SH-SY5Y (cell line): Measurements from ENCODE around the gene PIK3CD.

Experiments used
- GATA2 ChIP-seq: IDR thresholded peaks from 2 replicates; pipeline ENCODE4 v1.6.1; 2011; ENCODE audit warnings: mild to moderate bottlenecking, low read depth, low read length
- GATA3 ChIP-seq: IDR thresholded peaks from 2 replicates; pipeline ENCODE4 v1.6.1; 2011; ENCODE audit warnings: low read depth, mild to moderate bottlenecking, low read length, moderate library complexity

PIK3CD gene

GRCh38 chr1:9732123-9732971 is 80.8 kb downstream of the PIK3CD start:
- TF ChIP-seq GATA3 (no peak), GATA2 (no peak)

- TF ChIP-seq GATA3: no peak
Measured at GRCh38 chr1:9733160-9733789, 81.7 kb downstream of the PIK3CD start.

- no peak for TF ChIP-seq GATA2
- no peak for TF ChIP-seq GATA3
Measured at GRCh38 chr1:9735800-9736199, 84.3 kb downstream of the PIK3CD start.

- TF ChIP-seq GATA2 (no peak), GATA3 (no peak)
Measured at GRCh38 chr1:9736241-9736640, 84.7 kb downstream of the PIK3CD start.

DNA sequence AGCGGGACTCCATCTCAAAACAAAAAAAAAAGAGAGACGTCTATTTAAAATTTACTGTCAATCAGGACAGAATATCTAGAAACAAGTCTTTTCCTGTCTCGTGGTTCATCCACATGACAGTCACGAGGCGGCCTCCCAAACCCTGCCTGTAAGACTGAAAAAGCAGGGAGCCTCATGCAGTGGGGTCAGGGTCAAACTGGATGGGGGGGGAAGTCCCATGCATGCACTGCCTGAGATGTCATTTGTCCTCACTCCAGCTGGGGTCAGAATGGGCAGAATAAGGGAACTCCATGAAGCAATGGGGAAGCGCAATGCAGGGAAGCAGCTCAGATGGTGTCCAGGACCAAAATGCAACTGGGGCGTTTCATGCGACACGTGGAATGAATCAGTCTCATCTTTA is 85.5 kb downstream of the PIK3CD start:
- TF ChIP-seq GATA3: no peak
- TF ChIP-seq GATA2: no peak

DNA sequence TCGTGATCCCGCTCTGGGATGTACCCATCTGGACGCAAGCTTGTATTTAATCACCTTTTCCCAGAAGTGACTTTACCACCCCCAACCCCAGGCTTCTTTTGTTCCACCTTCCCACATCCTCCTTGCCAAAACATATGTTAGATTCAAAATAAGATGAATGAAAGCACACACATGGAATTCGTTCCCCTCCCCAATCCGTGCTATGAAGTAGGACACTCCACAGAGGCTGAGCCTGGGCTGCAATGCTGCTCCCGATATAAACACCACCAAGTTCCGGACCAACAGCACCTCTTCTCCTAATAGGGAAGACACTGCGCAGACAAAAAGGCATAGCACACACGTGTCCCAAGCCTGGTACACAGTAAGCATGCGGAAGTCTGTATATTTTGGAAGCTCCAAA is 86.1 kb downstream of the PIK3CD start:
- TF ChIP-seq GATA3 (no peak), GATA2 (no peak)

DNA sequence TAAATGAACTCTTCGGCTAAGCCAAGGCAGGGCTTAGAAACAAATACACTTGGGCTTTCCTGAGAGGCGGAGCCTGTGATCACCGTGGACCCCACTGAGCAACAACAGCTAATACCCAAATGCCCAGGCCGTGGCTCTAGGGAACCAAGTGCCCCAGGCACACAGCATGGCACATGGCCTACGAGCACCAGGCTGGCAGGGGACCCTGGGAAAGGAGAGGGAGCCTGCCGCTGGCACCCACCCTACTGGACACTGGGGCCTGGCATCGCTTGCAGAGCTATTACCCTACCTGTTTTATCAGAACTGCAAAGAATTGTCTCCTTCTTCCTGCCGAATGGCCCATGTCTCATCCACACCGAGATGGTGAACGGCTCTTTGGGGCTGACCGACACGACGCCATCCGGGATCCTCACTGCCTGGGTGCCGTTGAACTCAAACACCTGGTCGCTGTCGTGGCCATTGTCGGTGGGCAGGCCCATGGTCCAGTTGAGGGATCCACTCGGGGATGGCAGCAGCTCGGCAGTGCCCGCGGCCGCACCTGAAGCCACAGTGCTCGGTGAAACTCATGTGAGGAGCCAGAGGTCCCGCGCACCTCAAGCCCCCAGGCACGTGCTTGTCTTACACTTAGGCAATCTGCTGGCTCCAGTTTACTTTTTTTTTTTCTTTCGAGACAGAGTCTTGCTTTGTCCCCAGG is 92.7 kb downstream of the PIK3CD start:
- TF ChIP-seq GATA2: no peak
- TF ChIP-seq GATA3: no peak

GRCh38 chr1:9746211-9746610 is 94.7 kb downstream of the PIK3CD start:
- no peak for TF ChIP-seq GATA2
- TF ChIP-seq GATA3: no peak

DNA sequence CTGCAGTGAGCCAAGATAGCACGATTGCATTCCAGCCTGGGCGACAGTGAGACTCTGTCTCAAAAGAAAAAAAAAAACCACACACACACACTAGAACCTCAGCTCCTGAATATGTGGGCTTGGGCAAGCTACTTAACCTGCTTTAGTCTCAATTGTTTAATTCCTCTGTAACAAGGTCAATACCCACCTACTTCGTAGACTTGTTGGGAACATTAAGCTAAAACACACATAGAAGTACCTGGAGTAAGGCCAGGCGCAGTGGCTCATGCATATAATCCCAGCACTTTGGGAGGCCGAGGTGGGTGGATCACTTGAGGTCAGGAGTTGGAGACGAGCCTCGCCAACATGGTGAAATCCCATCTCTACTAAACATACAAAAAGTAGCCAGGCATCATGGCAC is 95.1 kb downstream of the PIK3CD start:
- TF ChIP-seq GATA3 (no peak), GATA2 (no peak)

DNA sequence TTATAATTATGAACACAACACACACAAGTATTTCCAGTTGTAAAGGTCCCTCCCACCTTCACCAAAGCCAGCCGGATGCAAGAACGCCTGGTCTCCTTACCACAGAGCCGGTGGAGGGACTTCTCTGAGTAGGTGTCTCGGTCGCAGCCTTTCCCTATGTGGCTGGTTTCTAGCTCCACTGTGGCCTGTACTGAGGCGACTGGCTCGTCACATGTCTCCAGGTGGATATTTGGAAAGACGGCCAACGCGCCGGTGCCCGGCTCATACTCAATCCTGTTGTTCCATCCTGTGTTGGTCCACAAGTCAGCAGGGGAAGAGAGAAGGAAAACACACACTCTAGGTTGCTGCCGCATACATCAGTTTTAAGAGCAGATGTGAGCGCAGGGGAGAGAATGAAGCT is 97.8 kb downstream of the PIK3CD start:
- TF ChIP-seq GATA3: no peak
- TF ChIP-seq GATA2: no peak

GRCh38 chr1:9751971-9752370 is 100.4 kb downstream of the PIK3CD start:
- TF ChIP-seq GATA3 (no peak), GATA2 (no peak)

DNA sequence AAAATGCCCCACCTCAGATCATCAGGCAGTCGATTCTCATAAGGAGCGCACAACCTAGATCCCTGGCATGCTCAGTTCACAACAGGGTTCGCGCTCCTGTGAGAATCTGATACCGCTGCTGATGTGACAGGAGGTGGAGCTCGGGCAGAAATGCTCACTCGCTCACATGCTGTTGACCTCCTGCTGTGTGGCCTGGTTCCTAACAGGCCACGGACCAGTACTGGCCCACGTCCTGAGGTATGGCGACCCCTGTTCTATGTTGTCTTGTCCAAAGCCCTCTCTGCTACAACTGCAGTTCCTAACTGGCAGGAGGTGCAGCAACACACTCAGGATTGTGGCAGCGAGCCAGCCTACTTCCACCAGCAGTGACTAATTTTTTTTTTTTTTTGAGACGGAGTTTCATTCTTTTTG is 101.6 kb downstream of the PIK3CD start:
- TF ChIP-seq GATA3: no peak
- TF ChIP-seq GATA2: no peak

DNA sequence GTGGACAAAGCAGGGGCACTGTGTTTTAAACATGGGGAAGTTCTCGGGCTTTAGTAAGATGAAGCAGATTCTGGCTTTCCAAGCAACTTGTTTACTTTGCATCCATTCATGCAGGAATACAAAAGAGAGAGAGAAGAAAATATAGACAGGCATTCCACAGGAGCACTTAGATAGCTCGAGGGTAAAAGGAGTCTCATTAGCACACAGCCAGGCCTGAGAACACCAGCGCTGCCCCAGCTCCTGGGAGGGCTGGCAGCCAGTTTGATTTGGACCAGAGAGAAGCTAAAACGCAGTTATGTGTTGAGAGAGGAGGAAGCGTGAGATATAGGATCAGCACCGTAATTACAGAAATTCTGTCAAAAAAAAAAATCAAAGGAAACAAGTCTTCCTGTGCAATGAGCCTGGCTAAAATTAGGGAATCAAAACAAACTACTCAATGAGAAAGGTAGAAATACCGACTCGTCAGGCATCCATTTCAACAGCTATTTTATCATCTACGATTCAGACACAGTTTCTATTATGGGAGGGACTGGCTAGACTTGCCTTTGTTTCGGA is 104.0 kb downstream of the PIK3CD start:
- TF ChIP-seq GATA2: no peak
- TF ChIP-seq GATA3: no peak

GRCh38 chr1:9758559-9759121 is 107.1 kb downstream of the PIK3CD start:
- TF ChIP-seq GATA3 (no peak), GATA2 (no peak)

GRCh38 chr1:9759939-9760338 is 108.4 kb downstream of the PIK3CD start:
- TF ChIP-seq GATA2 (no peak), GATA3 (no peak)
